Natural killer cell (primary cell): ENCODE data around the gene PI4K2A. TPM values are rescaled to one million over a fixed set of nuclear protein-coding genes. Genes with fewer than 3 reads are reported as not detected.

Source experiments
- ATAC-seq, 3 donors: fragments of 150-1000 bp in 2 of 3; fragments of 200-7000 bp in 1 of 3; cut with Tn5 transposase; 1 replicate in 1 of 3; 2 replicates in 2 of 3; pipeline ENCODE4 v1.10.0; 2021; ENCODE audit warnings: mild to moderate bottlenecking in 2 of 3, moderate library complexity in 2 of 3
- DNase-seq, 2 donors: peaks; one replicate each; pipeline versions ENCODE4 v3.0.0 to v3.0.0-alpha.2; 2013 to 2021; ENCODE audit warnings: mixed read lengths in 1 of 2
- H3K27ac ChIP-seq: one replicate; pipeline ENCODE4 v1.5.1; 2013; ENCODE audit warnings: mild to moderate bottlenecking, low read length
- H3K27me3 ChIP-seq: one replicate; pipeline ENCODE4 v1.6.1; 2013; ENCODE audit warnings: low read length; ENCODE audit not compliant: control insufficient read depth, insufficient read depth
- H3K36me3 ChIP-seq: one replicate; pipeline ENCODE4 v1.6.1; 2013; ENCODE audit warnings: low read length; ENCODE audit not compliant: control insufficient read depth, insufficient read depth
- H3K4me1 ChIP-seq: one replicate; pipeline ENCODE4 v1.6.1; 2013; ENCODE audit warnings: low read length; ENCODE audit not compliant: control insufficient read depth, insufficient read depth
- H3K4me3 ChIP-seq: one replicate; pipeline ENCODE4 v1.5.1; 2013; ENCODE audit warnings: low read length
- H3K9me3 ChIP-seq: one replicate; pipeline ENCODE4 v1.6.1; 2013; ENCODE audit warnings: low read length; ENCODE audit not compliant: control insufficient read depth, insufficient read depth
- H3K27ac Mint-ChIP-seq, 2 donors: one replicate each; pipeline ENCODE4 v1.8.0; 2022; ENCODE audit warnings: mild to moderate bottlenecking in 2 of 2, mixed read lengths in 2 of 2, moderate library complexity in 1 of 2
- H3K27me3 Mint-ChIP-seq, 2 donors: one replicate each; pipeline ENCODE4 v1.8.0; 2022; ENCODE audit warnings: low read depth in 2 of 2, mixed read lengths in 2 of 2
- H3K36me3 Mint-ChIP-seq: one replicate; pipeline ENCODE4 v1.8.0; 2022; ENCODE audit warnings: mixed read lengths
- H3K4me1 Mint-ChIP-seq, 2 donors: one replicate each; pipeline ENCODE4 v1.8.0; 2022; ENCODE audit warnings: mixed read lengths in 2 of 2
- H3K4me3 Mint-ChIP-seq: one replicate; pipeline ENCODE4 v1.8.0; 2022; ENCODE audit warnings: mild to moderate bottlenecking, moderate library complexity, mixed read lengths
- H3K9me3 Mint-ChIP-seq, 2 donors: one replicate each; pipeline ENCODE4 v1.8.0; 2022; ENCODE audit warnings: mixed read lengths in 2 of 2
- CTCF ChIP-seq: fragments of 200-600 bp; IDR thresholded peaks from one replicate; pipeline ENCODE4 v1.8.0; 2022; ENCODE audit warnings: antibody characterized with exemption
- WGBS: methylation state at CpG from one replicate; pipeline ENCODE4 v1.1.7; 2013; ENCODE audit warnings: missing lambda C conversion rate; ENCODE audit not compliant: insufficient coverage; 5-methylcytosine and 5-hydroxymethylcytosine counted together
- intact Hi-C: fragments of 100-400 bp; cut with micrococcal nuclease; formaldehyde crosslinking; loops from one replicate; pipeline ENCODE4 v1.14.2; 2022
- total RNA-seq, 4 donors: library from RNA; stranded (reverse); fragments of 120-200 nt in 1 of 4; gene quantifications; one replicate each; pipeline versions ENCODE4 v1.2.3 to v1.2.4, GENCODE V29; 2013 to 2022

The PI4K2A gene
- total RNA-seq, 3 donors from 2014 or later (not counting 1 experiment from before 2014, with no cell fraction given), result 41.3 to 66.1 (median 60.0) TPM

- H3K4me3 ChIP-seq, result no peak overlapping the region
- intact Hi-C loops, result loop anchor here (5.0 kb wide), 1 partner anchor 338 kb away; no protein-coding TSS in a partner anchor
- peaks cover 3% of the 10 kb centered on the region for H3K4me1 ChIP-seq
- Mint-ChIP-seq H3K4me1 (peaks cover 7 to 8% of the 10 kb centered on the region in 2 donors), H3K4me3 (no peak overlapping the region), H3K36me3 (no peaks in the 10 kb centered on the region), H3K9me3 (no peaks in the 10 kb centered on the region), H3K27me3 (peaks cover 3 to 8% of the 10 kb centered on the region in 2 donors), H3K27ac (no peak overlapping the region)
- no peaks in the 10 kb centered on the region for H3K36me3 ChIP-seq
- TF ChIP-seq CTCF, result no peak
- H3K9me3 ChIP-seq, result no peaks in the 10 kb centered on the region
- H3K27me3 ChIP-seq, result no peaks in the 10 kb centered on the region
- WGBS, result 75% methylated on average over 1 of the region's 1 CpG
- ATAC-seq (no peak), DNase-seq (no peak)
- H3K27ac ChIP-seq, result no peak overlapping the region
Observed at GRCh38 chr10:97704341-97704740, 63.9 kb downstream of the PI4K2A start.

DNA sequence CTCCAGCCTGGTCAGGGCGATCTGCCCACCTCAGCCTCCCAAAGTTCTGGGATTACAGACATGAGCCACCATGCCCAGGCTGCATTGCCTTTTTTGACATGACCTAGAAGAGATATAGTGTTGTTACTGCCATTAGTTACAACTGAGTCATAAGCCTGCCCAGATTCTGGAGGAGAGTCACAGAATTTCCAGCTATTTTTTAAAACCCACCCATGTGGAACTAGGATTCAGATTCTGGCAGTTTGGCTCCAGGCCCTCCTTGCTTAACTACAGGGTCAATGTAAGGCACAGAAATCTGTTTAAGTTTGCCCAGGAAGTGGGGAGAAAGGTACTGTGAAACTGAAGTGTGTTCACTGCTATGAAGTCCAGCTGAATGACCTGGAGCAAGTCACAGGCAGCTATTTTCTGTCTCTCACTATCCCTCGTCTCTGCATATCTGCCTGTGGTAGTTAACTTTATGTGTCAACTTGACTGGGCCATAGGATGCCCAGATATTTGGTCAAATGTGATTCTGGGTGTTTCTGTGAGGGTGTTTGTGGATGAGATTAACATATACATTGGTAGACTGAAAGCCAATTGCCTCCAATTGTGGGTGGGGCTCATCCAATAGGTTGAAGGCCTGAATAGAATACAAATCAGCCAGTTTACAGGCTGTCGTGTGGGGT, 64.7 kb downstream of the PI4K2A start:
- Mint-ChIP-seq H3K27me3 (peaks cover 8 to 13% of the 10 kb centered on the region in 2 donors), H3K36me3 (no peaks in the 10 kb centered on the region), H3K4me3 (no peak overlapping the region), H3K27ac (no peak overlapping the region), H3K9me3 (no peaks in the 10 kb centered on the region), H3K4me1 (peaks cover 7 to 13% of the 10 kb centered on the region in 2 donors)
- Histone ChIP-seq H3K36me3 (no peaks in the 10 kb centered on the region), H3K9me3 (no peaks in the 10 kb centered on the region), H3K27ac (no peak overlapping the region), H3K27me3 (no peaks in the 10 kb centered on the region), H3K4me3 (no peak overlapping the region), H3K4me1 (peaks cover 3% of the 10 kb centered on the region)
- TF ChIP-seq CTCF, result no peak
- WGBS, result 92% methylated on average over 3 of the region's 3 CpGs
- intact Hi-C loops, result no loop called here
- DNase-seq, result no peak
- no peak for ATAC-seq

DNA sequence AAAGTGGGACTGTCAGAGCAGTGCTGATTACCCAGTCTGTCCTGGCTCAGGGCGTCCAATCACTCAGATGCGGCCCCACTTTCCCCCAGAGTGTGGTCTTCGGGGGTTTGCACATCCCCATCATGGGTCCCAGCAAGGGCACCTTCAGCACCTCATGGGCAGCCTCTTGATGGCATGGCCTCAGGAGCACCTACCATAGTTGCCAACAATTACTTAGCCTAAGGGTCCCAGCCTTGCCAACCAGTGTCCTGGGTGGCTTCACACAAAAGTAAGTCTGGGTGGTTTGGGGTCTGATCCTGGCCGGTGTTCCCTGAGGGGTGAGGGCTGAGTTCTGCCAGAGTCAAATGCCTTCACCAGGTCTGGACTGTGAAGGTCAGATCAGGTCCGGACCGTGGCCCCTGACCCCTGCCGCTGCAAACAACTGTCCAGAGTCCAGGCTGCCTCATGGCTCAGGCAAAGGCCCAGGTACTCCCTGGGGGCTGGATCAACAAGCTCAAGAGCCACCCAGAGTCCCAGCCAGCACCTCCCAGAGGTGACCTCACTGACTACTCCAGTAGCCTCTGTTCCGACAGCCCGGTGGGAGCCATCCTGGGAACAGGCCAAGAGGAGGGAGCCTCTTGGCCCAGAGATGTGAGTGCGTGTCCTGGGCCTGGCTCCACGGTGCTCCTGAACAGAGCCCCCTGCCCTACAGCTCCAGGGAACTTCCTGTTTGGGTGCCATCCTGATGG, 66.8 kb downstream of the PI4K2A start:
- H3K36me3 ChIP-seq, result no peaks in the 10 kb centered on the region
- WGBS, result 91% methylated on average over 11 of the region's 11 CpGs
- peaks cover 16 to 18% of the 10 kb centered on the region in 2 donors for H3K27me3 Mint-ChIP-seq
- H3K4me3 Mint-ChIP-seq, result no peak overlapping the region
- no peaks in the 10 kb centered on the region for H3K9me3 Mint-ChIP-seq
- no peak for TF ChIP-seq CTCF
- ATAC-seq, result no peak
- H3K27ac ChIP-seq, result no peak overlapping the region
- no peaks in the 10 kb centered on the region for H3K9me3 ChIP-seq
- no peak overlapping the region for H3K4me3 ChIP-seq
- H3K4me1 ChIP-seq, result no peaks in the 10 kb centered on the region
- intact Hi-C loops, result no loop called here
- no peaks in the 10 kb centered on the region for H3K36me3 Mint-ChIP-seq
- H3K27me3 ChIP-seq, result no peaks in the 10 kb centered on the region
- peaks cover 0 to 8% of the 10 kb centered on the region in 2 donors for H3K4me1 Mint-ChIP-seq
- no peak overlapping the region for H3K27ac Mint-ChIP-seq
- DNase-seq, result no peak
